GM23338 (cell line): ENCODE results near the gene RRP1. TPM values are rescaled to one million over a fixed set of nuclear protein-coding genes. Genes with fewer than 3 reads are reported as not detected.

ENCODE experiments used
- ATAC-seq: fragments of 200-7000 bp; cut with Tn5 transposase; 3 replicates; pipeline ENCODE4 v1.9.1; 2020
- DNase-seq: peaks from one replicate; pipeline ENCODE4 v3.0.0-alpha.2; 2015; ENCODE audit warnings: low spot score
- H2AFZ ChIP-seq: fragments of 200-600 bp; sonication (generic); 2 replicates; pipeline ENCODE4 v1.8.0; 2016; ENCODE audit warnings: antibody characterized with exemption, mild to moderate bottlenecking, moderate library complexity
- H3F3A ChIP-seq: fragments of 200-600 bp; sonication (generic); replicated peaks from 2 replicates; pipeline ENCODE4 v1.8.0; 2017; ENCODE audit warnings: antibody characterized with exemption, mixed run types, low read depth
- H3K27ac ChIP-seq: fragments of 200-600 bp; sonication (generic); 2 replicates; pipeline ENCODE4 v1.6.1; 2016; ENCODE audit warnings: low read depth
- H3K27me3 ChIP-seq: fragments of 200-600 bp; sonication (generic); 2 replicates; pipeline ENCODE4 v1.8.0; 2016; ENCODE audit warnings: mild to moderate bottlenecking, mixed run types, moderate library complexity; ENCODE audit not compliant: insufficient read depth
- H3K36me3 ChIP-seq: fragments of 200-600 bp; sonication (generic); 2 replicates; pipeline ENCODE4 v1.8.0; 2016; ENCODE audit warnings: mild to moderate bottlenecking; ENCODE audit not compliant: insufficient read depth
- H3K4me1 ChIP-seq: fragments of 200-600 bp; sonication (generic); 2 replicates; pipeline ENCODE4 v1.8.0; 2016; ENCODE audit warnings: mild to moderate bottlenecking, moderate library complexity; ENCODE audit not compliant: insufficient read depth
- H3K4me2 ChIP-seq: fragments of 200-600 bp; sonication (generic); 2 replicates; pipeline ENCODE4 v1.7.1; 2017; ENCODE audit warnings: mixed run types
- H3K4me3 ChIP-seq: fragments of 200-600 bp; sonication (generic); 2 replicates; pipeline ENCODE4 v1.6.1; 2016; ENCODE audit warnings: mixed run types
- H3K79me2 ChIP-seq: fragments of 200-600 bp; sonication (generic); replicated peaks from 2 replicates; pipeline ENCODE4 v1.8.0; 2017; ENCODE audit warnings: mild to moderate bottlenecking; ENCODE audit not compliant: insufficient read depth
- H3K9me2 ChIP-seq: fragments of 200-600 bp; sonication (generic); 2 replicates; pipeline ENCODE4 v1.8.0; 2017; ENCODE audit not compliant: insufficient read depth
- H4K20me1 ChIP-seq: fragments of 200-600 bp; sonication (generic); replicated peaks from 2 replicates; pipeline ENCODE4 v1.8.0; 2017; ENCODE audit warnings: mild to moderate bottlenecking; ENCODE audit not compliant: insufficient read depth
- H3K27ac Mint-ChIP-seq: 2 replicates; pipeline ENCODE4 v1.8.0; 2020; ENCODE audit warnings: inconsistent platforms, mild to moderate bottlenecking, moderate library complexity, mixed read lengths
- H3K27me3 Mint-ChIP-seq: 3 replicates; pipeline ENCODE4 v1.8.0; 2022; ENCODE audit warnings: low read depth, mild to moderate bottlenecking, moderate library complexity, mixed read lengths, inconsistent platforms; ENCODE audit not compliant: insufficient read depth, poor library complexity
- H3K36me3 Mint-ChIP-seq: 3 replicates; pipeline ENCODE4 v1.8.0; 2021; ENCODE audit warnings: low read depth, mild to moderate bottlenecking, inconsistent platforms, moderate library complexity, mixed read lengths
- H3K4me1 Mint-ChIP-seq: 3 replicates; pipeline ENCODE4 v1.8.0; 2020; ENCODE audit warnings: mild to moderate bottlenecking, inconsistent platforms, mixed read lengths
- H3K4me3 Mint-ChIP-seq: 3 replicates; pipeline ENCODE4 v1.8.0; 2021; ENCODE audit warnings: moderate library complexity, mild to moderate bottlenecking, inconsistent platforms, mixed read lengths
- H3K9me3 Mint-ChIP-seq: 3 replicates; pipeline ENCODE4 v1.8.0; 2020; ENCODE audit warnings: moderate library complexity, mild to moderate bottlenecking, inconsistent platforms, mixed read lengths
- CREB1 ChIP-seq: fragments of 250-450 bp; sonication (Bioruptor Pico); IDR thresholded peaks from 2 replicates; pipeline ENCODE4 v1.5.0; 2020; ENCODE audit warnings: low read depth, mild to moderate bottlenecking, moderate library complexity
- CTCF ChIP-seq, 2 experiments: fragments of 200-600 bp in 1 of 2; sonication (generic) in 1 of 2; conservative IDR thresholded peaks; 2 replicates each; pipeline versions ENCODE4 v1.5.1 to v1.6.1; 2016 to 2017; ENCODE audit warnings: antibody characterized with exemption in 2 of 2, low read depth in 2 of 2, mild to moderate bottlenecking in 2 of 2, moderate library complexity in 1 of 2
- ETS1 ChIP-seq: IDR thresholded peaks from 2 replicates; pipeline ENCODE4 v1.6.1; 2016; ENCODE audit warnings: antibody characterized with exemption
- EZH2phosphoT487 ChIP-seq: fragments of 200-600 bp; sonication (generic); IDR thresholded peaks from one replicate; pipeline ENCODE4 v1.8.1; 2018; ENCODE audit warnings: antibody characterized with exemption; ENCODE audit not compliant: unreplicated experiment
- NANOG ChIP-seq: IDR thresholded peaks from 2 replicates; pipeline ENCODE4 v1.6.1; 2016; ENCODE audit warnings: antibody characterized with exemption, borderline replicate concordance
- REST ChIP-seq: IDR thresholded peaks from one replicate; pipeline ENCODE4 v1.6.1; 2018; ENCODE audit warnings: antibody characterized with exemption; ENCODE audit not compliant: unreplicated experiment
- ZNF114 ChIP-seq: fragments of 250-450 bp; sonication (Bioruptor Pico); IDR thresholded peaks from 2 replicates; pipeline ENCODE4 v1.5.0; 2020; ENCODE audit warnings: mild to moderate bottlenecking, moderate library complexity
- ZNF462 ChIP-seq: fragments of 250-450 bp; sonication (Bioruptor Pico); IDR thresholded peaks from 2 replicates; pipeline ENCODE4 v1.5.0; 2020; ENCODE audit warnings: mild to moderate bottlenecking, moderate library complexity
- polyA plus RNA-seq: library from polyadenylated mRNA; unstranded; fragments of >200 nt; fragmentation: Nextera tagmentation; extraction: Ambion mirVana; gene quantifications from 2 replicates; pipeline ENCODE4 v1.2.1, GENCODE V29; 2016
- total RNA-seq: library from RNA; depleted of rRNA; stranded (reverse); fragments of >200 nt; shearing (Covaris generic); gene quantifications from 2 replicates; pipeline ENCODE4 v1.2.3, GENCODE V29; 2014

RRP1 gene
- total and polyA plus RNA-seq, 2 experiments from 2014 or later: 36.5 to 63.5 TPM

DNA sequence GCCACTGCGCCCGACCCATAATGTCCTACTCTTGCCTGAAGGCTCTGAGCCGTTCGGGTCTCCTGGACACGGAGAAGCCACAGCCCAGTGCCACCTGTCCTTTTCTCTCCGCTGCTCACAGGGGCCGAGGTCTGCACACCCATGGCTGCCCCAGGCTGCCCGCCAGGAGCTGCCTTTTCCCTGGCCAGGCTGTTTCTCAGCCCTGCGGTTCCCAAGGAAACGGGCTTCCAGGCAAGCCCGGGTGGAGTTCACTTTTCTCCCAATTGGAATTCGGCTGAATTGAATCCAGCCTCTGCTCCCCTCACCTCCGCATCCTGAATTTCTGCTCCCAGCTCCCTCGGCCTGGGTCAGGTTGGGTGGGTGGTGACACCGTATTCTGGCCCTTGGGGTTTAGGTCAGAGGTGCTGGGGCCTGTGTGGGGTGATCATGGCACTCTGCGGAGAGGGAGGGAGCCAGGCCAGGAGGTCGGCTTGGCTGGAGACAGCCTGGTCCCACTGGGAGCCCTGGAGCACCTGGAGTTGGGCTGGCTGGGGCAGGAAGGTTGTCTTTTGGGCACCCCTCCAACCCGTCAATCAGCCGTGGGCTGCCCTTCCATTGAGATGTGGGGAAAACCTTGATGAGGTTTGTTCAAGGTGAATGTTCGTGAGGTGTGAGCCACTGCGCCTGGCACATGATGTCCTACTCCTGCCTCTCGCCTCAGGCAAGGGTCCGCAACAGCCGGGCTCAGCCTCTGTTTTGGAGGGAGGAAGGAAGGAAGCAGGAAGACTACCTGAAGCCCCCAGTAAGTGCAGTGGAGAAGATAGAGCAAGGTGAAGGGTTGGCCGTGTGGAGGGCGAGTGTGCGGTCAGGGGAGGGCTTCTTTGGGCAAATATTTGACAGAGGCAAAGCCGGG lies 25.1 kb downstream of the RRP1 start:
- peak overlapping the region; percentile 22 for H3K27ac Mint-ChIP-seq
- peak overlapping the region; percentile 57; the same call in 2 of the 3 replicates for H3K4me3 Mint-ChIP-seq
- peaks cover 6% of the 10 kb centered on the region; the same call in 2 of the 3 replicates for H3K36me3 Mint-ChIP-seq
- H3K27ac ChIP-seq: no peak overlapping the region
- H3K4me1 Mint-ChIP-seq: peaks cover 17% of the 10 kb centered on the region
- H3K4me2 ChIP-seq: peak overlapping the region; percentile 83
- H3K27me3 Mint-ChIP-seq: peaks cover 26% of the 10 kb centered on the region
- TF ChIP-seq NANOG (no peak), CREB1 (CRISPR knock-in tag) (no peak), ZNF114 (CRISPR knock-in tag) (no peak), EZH2phosphoT487 (no peak), CTCF (conservative IDR thresholded peaks at IDR 0.05; ENCODE audit: low read depth in 2 of 2) (no peak), ZNF462 (CRISPR knock-in tag) (no peak), REST (no peak), ETS1 (no peak)
- peaks cover 9% of the 10 kb centered on the region for H3K9me3 Mint-ChIP-seq
- H3K4me3 ChIP-seq: peak overlapping the region; percentile 54
- no peaks in the 10 kb centered on the region for H4K20me1 ChIP-seq
- no peaks in the 10 kb centered on the region for H3K27me3 ChIP-seq
- peaks cover 7% of the 10 kb centered on the region for H3K4me1 ChIP-seq
- H3K9me2 ChIP-seq: no peaks in the 10 kb centered on the region
- H3K79me2 ChIP-seq: no peaks in the 10 kb centered on the region
- no peaks in the 10 kb centered on the region for H3K36me3 ChIP-seq
- peak overlapping the region; percentile 94 for H2AFZ ChIP-seq
- peak; percentile 62 for DNase-seq
- H3F3A ChIP-seq: peaks cover 6% of the 10 kb centered on the region; the same call in 1 of the 2 replicates
- peak; percentile 1 for ATAC-seq
